Lung (tissue), 12 donors: ENCODE data around the gene OXER1. TPM values are rescaled to one million over a fixed set of nuclear protein-coding genes. Genes with fewer than 3 reads are reported as not detected.

Experiments
- ATAC-seq: fragments of 200-7000 bp; cut with Tn5 transposase; one replicate; pipeline ENCODE4 v1.9.1; 2020; ENCODE audit warnings: moderate number of reproducible peaks; ENCODE audit not compliant: insufficient read depth, low FRiP score
- DNase-seq, 3 donors: peaks; one replicate each; pipeline ENCODE4 v3.0.0-alpha.2; 2013 to 2017
- H3K27ac ChIP-seq, 2 donors: one replicate each; pipeline ENCODE4 v1.5.1; 2013; ENCODE audit warnings: mild to moderate bottlenecking in 2 of 2, moderate library complexity in 2 of 2, control low read depth in 1 of 2, inconsistent platforms in 1 of 2, low read depth in 1 of 2, low read length in 1 of 2
- H3K27me3 ChIP-seq, 3 donors: one replicate each; pipeline ENCODE4 v1.5.1; 2013; ENCODE audit warnings: low read length in 2 of 3; ENCODE audit not compliant: control insufficient read depth in 3 of 3, insufficient read depth in 3 of 3
- H3K36me3 ChIP-seq, 4 donors: one replicate each; pipeline ENCODE4 v1.5.1; 2013; ENCODE audit warnings: low read length in 4 of 4, mild to moderate bottlenecking in 1 of 4, moderate library complexity in 1 of 4; ENCODE audit not compliant: control insufficient read depth in 4 of 4, insufficient read depth in 4 of 4
- H3K4me1 ChIP-seq, 5 donors: one replicate each; pipeline ENCODE4 v1.5.1; 2013; ENCODE audit warnings: low read length in 5 of 5, mild to moderate bottlenecking in 2 of 5, moderate library complexity in 1 of 5; ENCODE audit not compliant: control insufficient read depth in 5 of 5, insufficient read depth in 5 of 5
- H3K4me3 ChIP-seq: one replicate; pipeline ENCODE4 v1.5.1; 2013; ENCODE audit warnings: mild to moderate bottlenecking, control low read depth, moderate library complexity
- H3K9ac ChIP-seq, 2 donors: one replicate each; pipeline ENCODE4 v1.5.1; 2013; ENCODE audit warnings: low read length in 2 of 2, control low read depth in 1 of 2; ENCODE audit not compliant: insufficient read depth in 1 of 2
- H3K9me3 ChIP-seq, 4 donors: one replicate each; pipeline ENCODE4 v1.5.1; 2013; ENCODE audit warnings: low read length in 3 of 4, mild to moderate bottlenecking in 1 of 4, moderate library complexity in 1 of 4; ENCODE audit not compliant: control insufficient read depth in 4 of 4, insufficient read depth in 3 of 4
- WGBS, 2 donors: extraction: QIAGEN DNeasy Blood & Tissue Kit; methylation state at CpG; one replicate each; pipeline ENCODE4 v1.1.7; 2013; 5-methylcytosine and 5-hydroxymethylcytosine counted together
- polyA plus RNA-seq, 2 donors: library from polyadenylated mRNA; stranded (reverse); fragments of 200-250 nt; gene quantifications; one replicate each; pipeline ENCODE4 v1.2.1, GENCODE V29; 2013
- total RNA-seq, 2 donors: library from RNA; depleted of rRNA in 1 of 2; stranded (reverse); fragments of >200 nt in 1 of 2; gene quantifications; one replicate each; pipeline ENCODE4 v1.2.1, GENCODE V29; 2014 to 2021
- TF ChIP-seq, protein P1 (sequence below): IDR thresholded peaks from 2 replicates; pipeline ENCODE4 v1.5.1; 2012; ENCODE audit warnings: mild to moderate bottlenecking; ENCODE audit errors: control extremely low read depth, extremely low read depth
- donor health status: control.
- donor health status: control.
- donor health status: Bipolar disorder and iron deficiency.
- donor health status: healthy.
- donor health status: DM: yes; HTN: yes; CAD: no.

Gene OXER1
- total and polyA plus RNA-seq, 4 donors = 0.59 to 2.1 (median 1.6) TPM

DNA sequence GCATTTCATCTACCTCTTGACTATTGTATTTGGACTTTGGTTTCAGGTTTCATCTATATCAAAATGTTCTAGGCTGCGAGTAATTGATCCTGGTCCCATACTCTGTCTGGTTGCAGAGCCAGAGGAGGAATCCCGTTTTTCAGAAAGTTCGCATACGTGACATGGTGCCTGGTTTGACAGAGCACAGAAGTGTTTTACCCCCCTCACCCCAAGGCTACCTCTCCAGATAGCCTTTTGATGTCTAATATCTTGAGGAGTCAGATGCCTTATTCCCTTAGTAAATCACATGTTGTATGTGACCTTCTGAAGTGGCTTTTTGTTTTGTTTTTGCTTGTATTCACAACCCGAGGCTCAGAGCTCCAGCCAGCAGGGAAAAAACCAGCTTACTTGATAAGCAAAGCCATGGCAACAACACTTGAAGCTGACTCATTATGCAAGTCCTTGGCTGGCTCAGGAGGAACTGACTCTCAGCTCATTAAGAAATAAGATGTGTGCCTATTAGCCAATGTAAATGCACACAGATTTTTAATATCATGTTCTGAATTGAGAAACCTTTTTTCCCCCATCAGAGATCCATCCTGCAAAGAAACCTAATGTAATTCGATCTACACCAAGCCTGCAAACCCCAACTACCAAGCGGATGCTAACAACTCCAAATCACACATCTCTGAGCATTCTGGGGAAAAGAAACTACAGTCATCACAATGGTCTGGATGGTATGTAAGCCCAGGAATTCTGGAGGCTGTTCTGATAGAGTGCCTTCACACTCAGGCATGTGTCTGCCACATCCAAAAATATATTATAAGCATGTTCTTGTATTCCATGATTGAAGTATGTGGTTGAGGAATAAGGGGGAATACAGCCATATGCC, 41.4 kb downstream of the OXER1 start:
- no peaks in the 10 kb centered on the region for H3K9me3 ChIP-seq
- peak; percentile 79 for ATAC-seq
- TF ChIP-seq, protein P1, sequence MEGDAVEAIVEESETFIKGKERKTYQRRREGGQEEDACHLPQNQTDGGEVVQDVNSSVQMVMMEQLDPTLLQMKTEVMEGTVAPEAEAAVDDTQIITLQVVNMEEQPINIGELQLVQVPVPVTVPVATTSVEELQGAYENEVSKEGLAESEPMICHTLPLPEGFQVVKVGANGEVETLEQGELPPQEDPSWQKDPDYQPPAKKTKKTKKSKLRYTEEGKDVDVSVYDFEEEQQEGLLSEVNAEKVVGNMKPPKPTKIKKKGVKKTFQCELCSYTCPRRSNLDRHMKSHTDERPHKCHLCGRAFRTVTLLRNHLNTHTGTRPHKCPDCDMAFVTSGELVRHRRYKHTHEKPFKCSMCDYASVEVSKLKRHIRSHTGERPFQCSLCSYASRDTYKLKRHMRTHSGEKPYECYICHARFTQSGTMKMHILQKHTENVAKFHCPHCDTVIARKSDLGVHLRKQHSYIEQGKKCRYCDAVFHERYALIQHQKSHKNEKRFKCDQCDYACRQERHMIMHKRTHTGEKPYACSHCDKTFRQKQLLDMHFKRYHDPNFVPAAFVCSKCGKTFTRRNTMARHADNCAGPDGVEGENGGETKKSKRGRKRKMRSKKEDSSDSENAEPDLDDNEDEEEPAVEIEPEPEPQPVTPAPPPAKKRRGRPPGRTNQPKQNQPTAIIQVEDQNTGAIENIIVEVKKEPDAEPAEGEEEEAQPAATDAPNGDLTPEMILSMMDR = no peak
- H3K36me3 ChIP-seq = peaks cover 0 to 5% (median 2%) of the 10 kb centered on the region in 4 donors
- H3K9ac ChIP-seq = peak overlapping the region in 1 of 2 donors; percentile 71
- H3K27me3 ChIP-seq = no peaks in the 10 kb centered on the region
- H3K4me1 ChIP-seq = peaks cover 0 to 16% (median 14%) of the 10 kb centered on the region in 5 donors
- H3K4me3 ChIP-seq = no peak overlapping the region
- WGBS, 2 donors = 51 to 63% methylated on average over 7 of the region's 7 CpGs
- peak overlapping the region in 1 of 2 donors; percentile 86 for H3K27ac ChIP-seq
- DNase-seq = peak; percentile 82 to 95 (median 95)

DNA sequence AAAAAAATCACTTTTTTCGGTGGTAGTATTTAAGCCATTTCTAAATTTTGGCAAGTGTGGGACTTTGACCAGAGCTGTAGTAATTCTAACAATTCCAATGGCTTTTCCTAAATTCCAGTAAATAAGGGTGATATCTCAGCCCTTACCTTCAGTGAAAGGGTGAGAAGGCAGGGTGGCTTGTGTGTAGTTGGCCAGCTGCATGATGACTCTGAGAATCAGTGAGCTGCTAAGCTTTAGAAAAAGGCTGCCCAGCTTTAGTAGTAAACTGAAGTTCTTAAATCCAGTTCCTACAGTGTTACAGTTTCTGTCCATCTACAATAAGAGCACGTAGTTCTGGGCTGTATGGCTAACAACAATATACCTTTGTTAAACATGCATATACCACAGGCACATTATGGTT, 42.0 kb downstream of the OXER1 start:
- Histone ChIP-seq H3K4me1 (peaks cover 0 to 16% (median 14%) of the 10 kb centered on the region in 5 donors), H3K27ac (no peak overlapping the region), H3K27me3 (no peaks in the 10 kb centered on the region), H3K4me3 (no peak overlapping the region), H3K9me3 (no peaks in the 10 kb centered on the region), H3K9ac (peak overlapping the region in 1 of 2 donors; percentile 71), H3K36me3 (peaks cover 0 to 5% (median 2%) of the 10 kb centered on the region in 4 donors)
- DNase-seq (no peak), ATAC-seq (no peak)
- WGBS, 2 donors = 76 to 94% methylated on average over 2 of the region's 2 CpGs
- TF ChIP-seq, protein P1 = no peak

DNA sequence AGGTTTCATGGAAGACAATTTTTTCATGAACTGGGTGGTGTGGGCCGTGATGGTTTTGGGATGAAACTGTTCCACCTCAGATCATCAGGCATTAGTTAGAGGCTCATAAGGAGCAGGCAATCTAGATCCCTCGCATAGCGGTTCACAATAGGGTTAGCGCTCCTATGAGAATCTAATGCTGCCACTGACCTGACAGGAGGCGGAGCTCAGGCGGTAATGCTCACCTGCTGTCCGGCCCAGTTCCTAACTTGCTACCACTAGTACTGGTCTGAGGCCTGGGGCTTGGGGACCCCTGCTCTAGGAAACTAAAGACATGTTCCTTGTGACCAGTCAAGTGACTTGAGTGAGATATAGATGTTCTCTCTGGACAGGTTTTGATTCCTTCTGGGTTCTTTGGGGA, 49.2 kb downstream of the OXER1 start:
- 97% methylated on average over 7 of the region's 7 CpGs for WGBS, 2 donors
- no peak for ATAC-seq

More for the DNA sequence above, 49.2 kb downstream of the OXER1 start:
- Histone ChIP-seq H3K4me1 (no peaks in the 10 kb centered on the region), H3K4me3 (no peak overlapping the region), H3K9ac (no peak overlapping the region), H3K9me3 (no peaks in the 10 kb centered on the region), H3K27ac (no peak overlapping the region), H3K36me3 (no peaks in the 10 kb centered on the region), H3K27me3 (no peaks in the 10 kb centered on the region)
- no peak for DNase-seq
- TF ChIP-seq, protein P1 = no peak
